Mesothelial cell of epicardium (in vitro differentiated cells): Measurements from ENCODE around the gene TBCD. TPM values are rescaled to one million over a fixed set of nuclear protein-coding genes. Genes with fewer than 3 reads are reported as not detected.

Experiments used
- DNase-seq, 2 experiments: peaks; one replicate each; pipeline ENCODE4 v3.0.0; 2021; ENCODE audit warnings: low spot score in 2 of 2; ENCODE audit not compliant: unreplicated experiment in 2 of 2
- H3K27ac Mint-ChIP-seq: 2 replicates; pipeline ENCODE4 v1.8.0; 2021; ENCODE audit warnings: mixed read lengths
- H3K27me3 Mint-ChIP-seq: 2 replicates; pipeline ENCODE4 v1.8.0; 2021; ENCODE audit warnings: low read depth, mixed read lengths
- H3K36me3 Mint-ChIP-seq: 2 replicates; pipeline ENCODE4 v1.8.0; 2021; ENCODE audit warnings: mixed read lengths
- H3K4me1 Mint-ChIP-seq: 2 replicates; pipeline ENCODE4 v1.8.0; 2021; ENCODE audit warnings: mixed read lengths
- H3K4me3 Mint-ChIP-seq: 2 replicates; pipeline ENCODE4 v1.8.0; 2021; ENCODE audit warnings: mild to moderate bottlenecking, moderate library complexity, mixed read lengths
- H3K9me3 Mint-ChIP-seq: 2 replicates; pipeline ENCODE4 v1.8.0; 2021; ENCODE audit warnings: mixed read lengths
- CTCF ChIP-seq: fragments of 200-600 bp; sonication (generic); IDR thresholded peaks from one replicate; pipeline ENCODE4 v1.5.0; 2021; ENCODE audit warnings: antibody characterized with exemption; ENCODE audit not compliant: unreplicated experiment
- total RNA-seq: library from RNA; stranded (reverse); gene quantifications from 3 replicates; pipeline ENCODE4 v1.2.1, GENCODE V29; 2021

TBCD gene
- total RNA-seq, 1 donor from 2014 or later = 117 TPM

- H3K27me3 Mint-ChIP-seq = no peaks in the 10 kb centered on the region
- no peaks in the 10 kb centered on the region for H3K4me1 Mint-ChIP-seq
- no peak for DNase-seq
- peaks cover 50% of the 10 kb centered on the region for H3K36me3 Mint-ChIP-seq
- peaks cover 32% of the 10 kb centered on the region for H3K9me3 Mint-ChIP-seq
- TF ChIP-seq CTCF = no peak
- no peak overlapping the region for H3K27ac Mint-ChIP-seq
- H3K4me3 Mint-ChIP-seq = no peak overlapping the region
These were observed 190.6 kb downstream of the TBCD start for GRCh38 chr17:82942166-82943130.

- H3K4me3 Mint-ChIP-seq = no peak overlapping the region
- H3K27me3 Mint-ChIP-seq = no peaks in the 10 kb centered on the region
- no peak overlapping the region for H3K27ac Mint-ChIP-seq
- DNase-seq = no peak
- no peak for TF ChIP-seq CTCF
- H3K9me3 Mint-ChIP-seq = peaks cover 38% of the 10 kb centered on the region
- no peaks in the 10 kb centered on the region for H3K4me1 Mint-ChIP-seq
- H3K36me3 Mint-ChIP-seq = peaks cover 54% of the 10 kb centered on the region
These were observed 191.5 kb downstream of the TBCD start for GRCh38 chr17:82943339-82943738.

- no peaks in the 10 kb centered on the region for H3K4me1 Mint-ChIP-seq
- H3K9me3 Mint-ChIP-seq = peaks cover 40% of the 10 kb centered on the region
- peaks cover 57% of the 10 kb centered on the region for H3K36me3 Mint-ChIP-seq
- H3K4me3 Mint-ChIP-seq = no peak overlapping the region
- no peak for TF ChIP-seq CTCF
- H3K27me3 Mint-ChIP-seq = no peaks in the 10 kb centered on the region
- DNase-seq = no peak
- H3K27ac Mint-ChIP-seq = no peak overlapping the region
These were observed 191.9 kb downstream of the TBCD start for GRCh38 chr17:82943751-82944150.

GRCh38 chr17:82944990-82945389 lies 193.1 kb downstream of the TBCD start:
- DNase-seq = no peak
- Mint-ChIP-seq H3K27ac (no peak overlapping the region), H3K4me3 (no peak overlapping the region), H3K9me3 (peaks cover 53% of the 10 kb centered on the region), H3K27me3 (no peaks in the 10 kb centered on the region), H3K4me1 (no peaks in the 10 kb centered on the region), H3K36me3 (peaks cover 69% of the 10 kb centered on the region)
- no peak for TF ChIP-seq CTCF

GRCh38 chr17:82946081-82946480 lies 194.2 kb downstream of the TBCD start:
- Mint-ChIP-seq H3K27me3 (no peaks in the 10 kb centered on the region), H3K4me1 (no peaks in the 10 kb centered on the region), H3K9me3 (peaks cover 62% of the 10 kb centered on the region), H3K36me3 (peaks cover 80% of the 10 kb centered on the region), H3K27ac (no peak overlapping the region), H3K4me3 (no peak overlapping the region)
- DNase-seq = no peak
- TF ChIP-seq CTCF = no peak
